Uterus (tissue), 4 donors: ENCODE data around the gene STK38. TPM values are rescaled to one million over a fixed set of nuclear protein-coding genes. Genes with fewer than 3 reads are reported as not detected.
A peak's percentile ranks its signal among the peaks of the same experiment; 100 is the strongest.

Source experiments
- DNase-seq, 2 donors: peaks; one replicate each; pipeline ENCODE4 v3.0.0-alpha.2; 2019 to 2020
- H3K27ac ChIP-seq, 2 donors: fragments of 200-600 bp; sonication (generic); 1 replicate in 1 of 2; 2 replicates in 1 of 2; pipeline ENCODE4 v1.5.1; 2016 to 2018
- H3K27me3 ChIP-seq, 2 donors: fragments of 200-600 bp; sonication (generic); one replicate each; pipeline ENCODE4 v1.5.1; 2018 to 2019; ENCODE audit warnings: control low read depth in 1 of 2
- H3K36me3 ChIP-seq, 2 donors: fragments of 200-600 bp; sonication (generic); one replicate each; pipeline ENCODE4 v1.5.1; 2019; ENCODE audit warnings: control low read depth in 1 of 2
- H3K4me1 ChIP-seq, 2 donors: fragments of 200-600 bp; sonication (generic); one replicate each; pipeline ENCODE4 v1.5.1; 2018 to 2019; ENCODE audit warnings: control low read depth in 1 of 2
- H3K4me3 ChIP-seq, 2 donors: fragments of 200-600 bp; sonication (generic); 1 replicate in 1 of 2; 2 replicates in 1 of 2; pipeline ENCODE4 v1.5.1; 2018 to 2019; ENCODE audit warnings: mild to moderate bottlenecking in 1 of 2
- H3K9me3 ChIP-seq, 2 donors: fragments of 200-600 bp; sonication (generic); one replicate each; pipeline ENCODE4 v1.5.1; 2019; ENCODE audit warnings: control low read depth in 1 of 2
- CTCF ChIP-seq, 4 experiments: fragments of 200-600 bp in 2 of 4; fragments of 450-650 bp in 2 of 4; sonication (generic) in 2 of 4; IDR thresholded peaks; one replicate each; pipeline ENCODE4 v1.5.1; 2016 to 2019; ENCODE audit warnings: antibody characterized with exemption in 4 of 4, mild to moderate bottlenecking in 2 of 4, moderate library complexity in 1 of 4
- POLR2A ChIP-seq, 2 donors: fragments of 450-650 bp; IDR thresholded peaks; one replicate each; pipeline ENCODE4 v1.6.1; 2016; ENCODE audit warnings: antibody characterized with exemption in 2 of 2, mild to moderate bottlenecking in 1 of 2, moderate library complexity in 1 of 2
- intact Hi-C: fragments of 100-400 bp; cut with DNase I; formaldehyde crosslinking; loops from one replicate; pipeline ENCODE4 v1.15.1; 2023; ENCODE audit warnings: low total_unique reads
- total RNA-seq, 4 donors: library from RNA; depleted of rRNA in 3 of 4; stranded (reverse); fragments of >200 nt in 3 of 4; gene quantifications; one replicate each; pipeline versions ENCODE4 v1.1.0 to v1.2.4, GENCODE V29; 2014 to 2023
- donor health status: DM: yes; HTN: yes; CAD: no.

The STK38 gene
- total RNA-seq, 4 donors from 2014 or later, result 10.6 to 30.0 (median 20.5) TPM

DNA sequence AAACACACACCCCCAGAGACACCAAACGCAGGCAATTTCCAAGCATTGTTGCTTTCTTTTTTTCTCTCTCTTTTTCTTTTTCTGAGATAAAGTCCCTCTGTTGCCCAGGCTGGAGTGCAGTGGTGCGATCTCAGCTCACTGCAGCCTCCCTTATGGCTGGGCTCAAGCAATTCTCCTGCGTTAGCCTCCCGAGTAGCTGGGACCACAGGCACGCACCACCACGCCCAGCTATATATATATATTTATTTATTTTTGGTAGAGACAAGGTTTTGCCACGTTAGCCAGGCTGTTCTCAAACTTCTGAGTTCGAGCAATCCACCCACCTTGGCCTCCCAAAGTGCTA, 32.9 kb upstream of the STK38 start:
- Histone ChIP-seq H3K36me3 (no peaks in the 10 kb centered on the region), H3K4me1 (no peaks in the 10 kb centered on the region), H3K4me3 (no peak overlapping the region), H3K27ac (peak overlapping the region; percentile 61 to 77), H3K27me3 (no peaks in the 10 kb centered on the region), H3K9me3 (no peaks in the 10 kb centered on the region)
- intact Hi-C loops, result no loop called here
- DNase-seq, result no peak
- TF ChIP-seq POLR2A (IDR thresholded peaks at IDR 0.05) (no peak), CTCF (IDR thresholded peaks at IDR 0.05) (no peak)

GRCh38 chr6:36578431-36578830, 31.2 kb upstream of the STK38 start:
- H3K27me3 ChIP-seq, result no peaks in the 10 kb centered on the region
- H3K27ac ChIP-seq, result peak overlapping the region; percentile 61 to 77
- no peak for TF ChIP-seq POLR2A (IDR thresholded peaks at IDR 0.05)
- TF ChIP-seq CTCF (IDR thresholded peaks at IDR 0.05), result no peak
- no peaks in the 10 kb centered on the region for H3K4me1 ChIP-seq
- intact Hi-C loops, result no loop called here
- DNase-seq, result no peak
- no peaks in the 10 kb centered on the region for H3K9me3 ChIP-seq
- H3K36me3 ChIP-seq, result no peaks in the 10 kb centered on the region
- H3K4me3 ChIP-seq, result no peak overlapping the region

GRCh38 chr6:36578030-36578429, 30.8 kb upstream of the STK38 start:
- no peak for TF ChIP-seq CTCF (IDR thresholded peaks at IDR 0.05)
- no peak for TF ChIP-seq POLR2A (IDR thresholded peaks at IDR 0.05)
- Histone ChIP-seq H3K4me1 (no peaks in the 10 kb centered on the region), H3K4me3 (no peak overlapping the region), H3K36me3 (no peaks in the 10 kb centered on the region), H3K9me3 (no peaks in the 10 kb centered on the region), H3K27ac (no peak overlapping the region), H3K27me3 (no peaks in the 10 kb centered on the region)
- DNase-seq, result no peak
- intact Hi-C loops, result no loop called here

- Histone ChIP-seq H3K4me3 (no peak overlapping the region), H3K9me3 (no peaks in the 10 kb centered on the region), H3K36me3 (no peaks in the 10 kb centered on the region), H3K27ac (no peak overlapping the region), H3K27me3 (no peaks in the 10 kb centered on the region), H3K4me1 (no peaks in the 10 kb centered on the region)
- TF ChIP-seq POLR2A (IDR thresholded peaks at IDR 0.05) (no peak), CTCF (IDR thresholded peaks at IDR 0.05) (no peak)
- intact Hi-C loops, result no loop called here
- no peak for DNase-seq
Observed at GRCh38 chr6:36577301-36577700, 30.0 kb upstream of the STK38 start.

DNA sequence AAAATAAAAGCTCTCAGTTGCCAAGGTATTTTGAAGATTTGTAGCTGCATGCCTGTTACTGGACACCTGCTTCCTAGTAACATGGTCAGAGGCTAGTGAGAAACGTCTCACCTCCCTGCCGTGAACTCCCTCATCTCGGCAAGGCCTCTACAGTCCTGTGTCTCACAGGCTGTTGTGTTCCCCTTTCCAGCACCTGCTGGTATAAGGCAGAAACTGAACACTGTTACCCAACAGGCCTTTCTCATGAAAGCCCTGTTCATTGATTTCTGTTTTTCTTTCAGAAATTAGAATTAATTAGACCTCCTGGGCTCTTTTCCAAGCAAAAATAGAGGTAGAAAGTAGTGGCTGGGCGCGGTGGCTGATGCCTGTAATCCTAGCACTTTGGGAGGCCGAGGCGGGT, 29.3 kb upstream of the STK38 start:
- Histone ChIP-seq H3K4me3 (no peak overlapping the region), H3K27me3 (no peaks in the 10 kb centered on the region), H3K36me3 (no peaks in the 10 kb centered on the region), H3K4me1 (no peaks in the 10 kb centered on the region), H3K27ac (no peak overlapping the region), H3K9me3 (no peaks in the 10 kb centered on the region)
- TF ChIP-seq POLR2A (IDR thresholded peaks at IDR 0.05) (no peak), CTCF (IDR thresholded peaks at IDR 0.05) (no peak)
- DNase-seq, result no peak
- intact Hi-C loops, result no loop called here
